ENCODE measurements around the gene FNDC3B.

The FNDC3B gene

GRCh38 chr3:172286548-172287148 lies 247.3 kb downstream of the FNDC3B start:
- no peak for DNase-seq (ENCODE audit: low read depth in 2 of 2)

GRCh38 chr3:172287937-172288477 lies 248.6 kb downstream of the FNDC3B start:
- no peak for DNase-seq (ENCODE audit: low read depth in 2 of 2)

- no peak for DNase-seq (ENCODE audit: low read depth in 2 of 2)
Observed at GRCh38 chr3:172288651-172289050, 249.3 kb downstream of the FNDC3B start.

- DNase-seq (ENCODE audit: low read depth in 2 of 2): no peak
Observed at GRCh38 chr3:172289583-172289982, 250.2 kb downstream of the FNDC3B start.

GRCh38 chr3:172290457-172290856 lies 251.1 kb downstream of the FNDC3B start:
- no peak for DNase-seq (ENCODE audit: low read depth in 2 of 2)

- no peak for DNase-seq (ENCODE audit: low read depth in 2 of 2)
Observed at GRCh38 chr3:172291650-172292049, 252.3 kb downstream of the FNDC3B start.

- DNase-seq (ENCODE audit: low read depth in 2 of 2): no peak
Observed at GRCh38 chr3:172292422-172292821, 253.0 kb downstream of the FNDC3B start.

GRCh38 chr3:172293093-172293492 lies 253.7 kb downstream of the FNDC3B start:
- no peak for DNase-seq (ENCODE audit: low read depth in 2 of 2)

- no peak for DNase-seq (ENCODE audit: low read depth in 2 of 2)
Observed at GRCh38 chr3:172294223-172294806, 254.9 kb downstream of the FNDC3B start.

- no peak for DNase-seq (ENCODE audit: low read depth in 2 of 2)
Observed at GRCh38 chr3:172296248-172296974, 257.0 kb downstream of the FNDC3B start.

- no peak for DNase-seq (ENCODE audit: low read depth in 2 of 2)
Observed at GRCh38 chr3:172296975-172297332, 257.6 kb downstream of the FNDC3B start.

GRCh38 chr3:172298247-172298646 lies 258.9 kb downstream of the FNDC3B start:
- DNase-seq (ENCODE audit: low read depth in 2 of 2): no peak

GRCh38 chr3:172300187-172300586 lies 260.8 kb downstream of the FNDC3B start:
- no peak for DNase-seq (ENCODE audit: low read depth in 2 of 2)

- DNase-seq (ENCODE audit: low read depth in 2 of 2): no peak
Observed at GRCh38 chr3:172300862-172301261, 261.5 kb downstream of the FNDC3B start.

GRCh38 chr3:172302203-172302602 lies 262.8 kb downstream of the FNDC3B start:
- DNase-seq (ENCODE audit: low read depth in 2 of 2): no peak

GRCh38 chr3:172303181-172303580 lies 263.8 kb downstream of the FNDC3B start:
- DNase-seq (ENCODE audit: low read depth in 2 of 2): no peak

- DNase-seq (ENCODE audit: low read depth in 2 of 2): no peak
Observed at GRCh38 chr3:172303941-172304558, 264.7 kb downstream of the FNDC3B start.

- no peak for DNase-seq (ENCODE audit: low read depth in 2 of 2)
Observed at GRCh38 chr3:172305552-172305951, 266.2 kb downstream of the FNDC3B start.

GRCh38 chr3:172305974-172306373 lies 266.6 kb downstream of the FNDC3B start:
- DNase-seq (ENCODE audit: low read depth in 2 of 2): no peak

GRCh38 chr3:172307141-172307560 lies 267.8 kb downstream of the FNDC3B start:
- no peak for DNase-seq (ENCODE audit: low read depth in 2 of 2)

GRCh38 chr3:172309059-172309458 lies 269.7 kb downstream of the FNDC3B start:
- no peak for DNase-seq (ENCODE audit: low read depth in 2 of 2)

GRCh38 chr3:172309741-172310427 lies 270.5 kb downstream of the FNDC3B start:
- DNase-seq (ENCODE audit: low read depth in 2 of 2): no peak

Measured in stimulated activated CD8-positive, alpha-beta memory T cell treated with anti-CD3 and anti-CD28 coated beads, Interleukin-2, amount 100 ng/mL, for 1 hour (primary cell).